ENCODE data around the gene MGST1.

Gene MGST1, protein sequence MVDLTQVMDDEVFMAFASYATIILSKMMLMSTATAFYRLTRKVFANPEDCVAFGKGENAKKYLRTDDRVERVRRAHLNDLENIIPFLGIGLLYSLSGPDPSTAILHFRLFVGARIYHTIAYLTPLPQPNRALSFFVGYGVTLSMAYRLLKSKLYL

DNA sequence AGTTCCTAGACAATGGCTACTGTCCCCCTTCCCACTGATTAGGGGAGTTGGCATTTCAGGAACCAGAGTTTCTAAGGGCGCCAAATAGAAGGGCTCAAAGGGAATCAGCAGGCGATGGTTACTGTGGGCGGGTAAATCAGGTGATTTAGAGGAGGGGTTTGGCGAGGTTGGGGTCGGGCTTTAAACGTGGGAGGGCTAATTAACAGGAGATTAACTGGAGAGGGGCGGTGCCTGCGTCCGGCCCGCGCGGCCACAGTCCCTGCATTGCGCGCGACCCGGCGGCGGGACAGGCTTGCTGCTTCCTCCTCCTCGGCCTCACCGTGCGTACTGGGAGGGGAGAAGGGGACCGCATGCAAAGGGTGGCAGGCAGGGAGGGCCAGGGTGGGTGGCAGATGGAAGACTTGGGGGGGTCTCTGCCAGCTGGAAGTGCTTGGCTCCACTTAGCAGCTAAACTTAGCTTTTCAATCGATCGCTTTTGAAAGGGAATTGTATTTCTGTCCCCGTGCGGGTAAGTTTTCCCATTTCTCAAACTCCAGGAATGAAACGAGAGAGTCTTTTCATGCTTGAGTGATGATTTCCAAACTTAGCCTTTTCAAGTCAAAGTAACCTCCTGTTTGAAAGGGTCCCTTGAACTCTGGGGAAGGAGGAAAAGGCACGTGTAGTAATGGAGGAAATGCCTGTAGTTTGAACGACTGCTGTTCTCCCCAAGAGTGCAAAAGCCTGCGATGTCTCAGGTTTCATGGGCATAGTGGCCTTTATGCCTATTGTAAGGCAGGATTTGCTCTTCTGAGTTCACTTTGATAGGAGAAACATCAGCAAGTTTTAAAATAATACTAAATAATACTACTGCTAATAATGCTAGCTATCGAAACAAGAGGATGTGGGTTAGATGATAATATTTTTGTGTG lies at the start of gene MGST1:
TSS of gene MGST1 (plus strand) at position 255 of the 908 bp plus-strand sequence. CDS start 6,608 bp downstream, outside the sequence.
- no peak for DNase-seq (ENCODE audit: low read depth in 3 of 3, low spot score in 1 of 3)

DNA sequence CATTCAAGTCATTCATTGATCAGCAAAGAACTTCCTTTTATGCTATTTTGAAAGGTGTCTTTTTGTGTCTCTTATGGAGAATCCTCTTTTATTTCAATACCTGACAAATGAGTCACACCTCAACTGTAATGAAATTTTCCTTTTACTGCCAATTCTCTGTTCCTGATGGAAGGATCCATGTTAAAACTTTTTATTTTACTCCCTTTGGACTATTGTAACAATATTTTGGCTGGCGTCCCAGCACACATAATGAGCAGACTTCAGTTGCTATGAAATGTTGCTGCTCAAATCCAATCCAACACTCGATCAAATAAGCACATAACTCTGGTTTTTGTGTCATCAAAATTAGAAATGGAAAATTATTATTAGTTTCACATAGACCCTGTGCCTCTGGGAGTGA lies 48.0 kb upstream of the MGST1 start:
- no peak for DNase-seq (ENCODE audit: low read depth in 3 of 3, low spot score in 1 of 3)

DNA sequence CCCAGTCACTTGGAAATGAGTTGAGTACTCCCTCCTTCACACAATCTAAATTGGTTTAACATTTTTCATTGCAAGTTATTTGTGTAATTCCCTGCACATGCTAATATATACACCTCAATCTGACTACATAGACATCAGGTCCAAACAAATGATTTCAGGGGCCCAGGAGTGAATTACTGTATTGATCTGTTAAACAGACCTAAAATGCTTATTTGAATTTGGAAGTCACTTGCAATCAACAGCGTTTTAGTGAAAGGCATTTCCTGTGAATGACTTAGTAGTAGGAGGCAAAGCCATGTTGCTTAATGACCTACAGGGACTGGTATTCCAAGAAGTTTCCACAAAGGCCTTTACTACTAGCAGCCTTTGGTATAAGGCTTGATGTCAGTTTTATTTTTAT lies 47.3 kb upstream of the MGST1 start:
- no peak for DNase-seq (ENCODE audit: low read depth in 3 of 3, low spot score in 1 of 3)

DNA sequence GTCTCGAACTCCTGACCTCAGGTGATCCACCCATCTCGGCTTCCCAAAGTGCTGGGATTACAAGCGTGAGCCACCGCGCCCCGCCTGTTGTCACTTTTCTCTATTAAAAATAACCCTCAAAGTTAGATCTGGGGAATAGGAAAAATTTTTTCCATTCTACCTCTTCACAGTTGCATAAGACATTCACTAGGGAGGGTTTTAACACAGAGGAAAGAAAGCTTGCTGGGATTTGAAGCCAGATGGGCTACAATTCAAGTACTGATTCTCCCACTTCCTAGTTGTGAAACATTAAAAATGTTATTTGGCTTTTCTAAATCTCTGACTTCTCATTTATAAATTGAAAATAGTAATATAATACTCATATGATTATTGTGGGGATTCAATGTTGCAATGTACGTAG lies 46.7 kb upstream of the MGST1 start:
- no peak for DNase-seq (ENCODE audit: low read depth in 3 of 3, low spot score in 1 of 3)

DNA sequence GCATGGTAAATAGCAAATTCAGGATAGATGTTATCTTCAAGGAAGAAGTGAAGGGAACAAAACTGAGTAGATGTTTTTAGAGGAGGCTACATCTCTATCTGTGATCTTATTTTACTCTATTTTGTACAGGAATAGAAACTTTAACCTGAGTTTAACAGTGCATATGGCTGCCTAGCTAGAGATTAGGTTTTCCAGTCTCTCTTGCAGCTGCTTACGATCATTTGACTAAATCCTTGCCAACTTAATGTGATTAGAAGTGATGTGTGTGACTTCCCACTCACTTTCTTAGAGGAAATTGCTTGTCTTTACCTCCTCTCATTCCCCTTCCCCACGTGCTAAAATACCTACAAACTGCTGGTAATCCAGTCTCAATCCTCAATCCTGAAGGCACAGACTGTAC lies 43.5 kb upstream of the MGST1 start:
- no peak for DNase-seq (ENCODE audit: low read depth in 3 of 3, low spot score in 1 of 3)

DNA sequence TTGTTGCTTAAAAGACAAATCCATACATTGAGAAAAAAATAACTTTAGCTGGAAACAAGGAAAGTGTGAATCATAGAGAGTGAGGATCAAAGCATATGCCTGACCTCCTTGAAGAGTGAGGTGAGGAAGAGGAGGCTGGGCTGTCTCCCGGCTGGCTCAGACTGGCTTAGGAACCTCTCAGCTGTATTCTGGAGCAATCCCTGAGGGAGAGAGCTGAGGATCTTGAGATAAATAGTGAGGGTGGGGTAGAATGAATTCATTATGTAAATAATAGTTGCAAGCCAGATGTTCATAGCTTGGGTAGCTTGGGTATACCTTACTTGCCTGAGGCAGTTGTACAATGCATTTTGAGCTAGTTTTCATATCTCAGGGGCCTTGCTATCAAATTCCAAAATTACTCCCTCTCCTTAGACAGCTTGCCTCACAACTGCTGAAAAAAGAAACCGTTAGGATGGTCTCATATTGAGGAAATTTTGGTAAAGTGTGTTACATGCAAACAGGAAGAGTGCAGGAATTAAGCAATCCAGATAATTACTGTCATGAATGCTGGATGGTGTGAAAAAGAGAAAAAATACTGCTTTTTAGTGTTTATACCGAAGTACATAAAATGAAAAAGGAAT lies 39.5 kb upstream of the MGST1 start:
- DNase-seq (ENCODE audit: low read depth in 3 of 3, low spot score in 1 of 3), result no peak

DNA sequence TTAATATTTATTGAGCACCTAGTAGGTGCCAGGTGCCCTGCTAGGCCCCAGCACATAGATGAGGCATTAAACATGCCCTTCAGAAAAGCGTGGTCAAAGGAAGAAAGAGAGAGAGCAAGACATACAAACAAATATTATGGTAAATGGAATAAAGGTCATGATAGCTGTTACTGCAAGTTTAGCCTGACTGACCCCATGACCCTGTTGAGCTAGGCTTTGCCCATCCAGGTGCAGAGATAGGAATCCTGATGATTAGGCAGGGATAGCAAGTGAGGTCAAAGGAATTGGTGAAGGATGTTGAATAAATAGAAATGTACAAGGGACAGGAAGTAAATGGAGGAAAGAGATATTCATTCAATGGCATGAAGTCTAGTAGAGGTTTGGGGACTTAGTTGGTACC lies 36.5 kb upstream of the MGST1 start:
- DNase-seq (ENCODE audit: low read depth in 3 of 3, low spot score in 1 of 3), result no peak

DNA sequence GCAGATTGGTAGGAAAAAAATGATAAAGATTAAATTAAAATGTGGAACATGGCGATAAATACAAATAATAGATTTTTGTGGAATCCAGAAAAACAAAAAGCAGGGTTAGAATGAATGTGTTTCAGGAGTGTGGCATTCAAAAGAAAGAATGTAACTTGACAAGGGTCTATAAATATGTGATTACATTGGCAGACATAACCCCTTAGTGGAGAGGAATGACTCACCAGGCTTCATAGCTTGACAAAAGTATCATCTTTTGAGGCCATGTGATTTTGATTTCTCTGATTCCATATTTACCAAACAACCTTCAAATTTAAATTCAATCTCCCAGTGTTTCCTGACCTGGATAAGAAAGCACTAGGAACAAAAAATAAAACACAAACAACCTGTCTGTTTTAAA lies 24.4 kb upstream of the MGST1 start:
- DNase-seq (ENCODE audit: low read depth in 3 of 3, low spot score in 1 of 3), result no peak

DNA sequence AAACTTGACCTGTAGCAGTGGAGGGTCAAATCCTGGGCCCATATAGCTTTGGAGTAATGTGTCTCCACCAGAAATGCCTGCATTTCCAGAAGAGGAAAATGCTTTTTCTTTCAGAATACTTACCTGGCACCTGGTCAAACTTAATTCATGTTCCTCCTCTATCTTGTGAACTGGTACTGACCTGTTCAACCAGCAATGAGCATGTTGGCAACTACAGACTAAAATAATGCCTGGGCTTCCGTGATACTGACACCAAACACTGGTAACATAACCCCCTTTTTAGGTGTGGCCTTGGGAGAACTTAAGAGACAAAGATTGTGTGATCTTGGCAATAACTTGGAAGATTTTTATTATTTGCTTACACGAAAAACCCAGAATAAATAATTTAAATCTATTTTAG lies 23.8 kb upstream of the MGST1 start:
- no peak for DNase-seq (ENCODE audit: low read depth in 3 of 3, low spot score in 1 of 3)

DNA sequence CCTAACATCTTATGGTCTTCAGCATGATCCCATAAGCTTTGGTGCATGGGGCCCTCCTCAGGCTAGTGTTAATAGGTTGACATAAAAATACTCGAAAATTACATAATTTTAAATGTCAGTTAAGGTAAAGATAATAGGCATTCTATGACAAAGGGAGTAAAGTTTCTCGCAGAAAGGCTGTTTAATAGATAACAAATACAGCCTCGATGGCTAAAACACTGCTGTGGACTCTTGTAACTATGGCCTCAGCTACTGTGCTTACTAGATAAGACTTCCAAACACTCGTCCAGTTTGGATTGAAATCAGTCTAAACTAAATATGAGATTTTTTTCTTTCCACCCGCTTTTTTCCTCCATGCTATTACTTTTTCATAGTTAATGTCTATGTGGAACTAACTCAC lies 23.2 kb upstream of the MGST1 start:
- DNase-seq (ENCODE audit: low read depth in 3 of 3, low spot score in 1 of 3), result no peak

DNA sequence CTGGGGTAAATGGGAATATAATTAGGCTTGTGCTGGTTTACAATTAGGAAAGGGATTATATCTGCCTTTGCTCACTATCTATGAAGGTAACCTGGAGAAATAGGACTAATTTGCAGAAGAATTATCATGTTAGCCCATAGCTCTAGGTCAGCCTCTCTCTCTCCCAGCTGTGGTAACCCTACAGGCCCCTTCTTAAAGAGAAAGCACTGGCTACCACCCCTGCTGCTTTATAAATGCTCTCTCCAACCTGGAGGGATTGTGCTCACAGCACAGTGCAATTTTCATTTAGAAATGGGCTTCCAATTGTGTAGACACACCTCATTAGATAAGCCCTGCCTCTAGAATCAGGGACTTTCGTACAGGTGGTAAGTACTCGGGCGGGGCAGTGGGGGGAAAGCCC lies 22.7 kb upstream of the MGST1 start:
- DNase-seq (ENCODE audit: low read depth in 3 of 3, low spot score in 1 of 3), result no peak

DNA sequence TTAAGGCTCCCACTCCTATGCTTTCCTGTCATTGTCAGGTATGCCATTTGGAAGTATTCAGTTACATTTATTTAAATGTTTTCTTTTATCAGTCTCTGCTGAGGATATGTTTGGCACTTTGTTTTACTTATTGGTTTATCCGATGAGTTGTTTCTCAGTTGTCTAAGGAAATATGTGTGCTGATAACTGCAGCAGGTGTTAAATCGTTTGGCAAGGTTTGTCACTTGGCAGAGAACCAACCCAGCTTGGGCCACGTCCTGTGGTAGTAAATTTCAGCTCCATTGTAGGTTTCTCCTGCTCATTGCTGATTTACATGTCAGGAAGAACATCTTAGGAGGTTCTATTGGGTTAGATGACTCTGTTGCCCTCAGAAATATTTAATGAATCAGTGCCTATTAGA lies 22.0 kb upstream of the MGST1 start:
- DNase-seq (ENCODE audit: low read depth in 3 of 3, low spot score in 1 of 3), result no peak

DNA sequence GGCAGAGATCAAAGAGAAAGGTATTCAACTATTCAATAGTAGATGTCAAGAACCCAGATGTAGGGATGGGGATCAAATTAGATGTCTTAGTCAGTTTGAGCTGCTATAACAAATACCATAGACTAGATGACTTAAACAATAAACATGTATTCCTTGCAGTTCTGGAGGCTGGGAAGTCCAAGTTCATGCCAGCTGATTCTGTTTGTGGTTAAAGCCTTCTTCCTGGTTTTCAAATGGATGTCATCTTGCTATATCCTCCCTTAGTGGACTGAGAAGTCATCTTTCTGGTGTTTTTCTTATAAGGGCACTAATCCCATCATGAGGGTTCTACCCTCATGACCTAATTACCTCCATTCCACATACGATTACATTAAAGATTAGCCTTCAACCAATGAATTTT lies 19.5 kb upstream of the MGST1 start:
- no peak for DNase-seq (ENCODE audit: low read depth in 3 of 3, low spot score in 1 of 3)

DNA sequence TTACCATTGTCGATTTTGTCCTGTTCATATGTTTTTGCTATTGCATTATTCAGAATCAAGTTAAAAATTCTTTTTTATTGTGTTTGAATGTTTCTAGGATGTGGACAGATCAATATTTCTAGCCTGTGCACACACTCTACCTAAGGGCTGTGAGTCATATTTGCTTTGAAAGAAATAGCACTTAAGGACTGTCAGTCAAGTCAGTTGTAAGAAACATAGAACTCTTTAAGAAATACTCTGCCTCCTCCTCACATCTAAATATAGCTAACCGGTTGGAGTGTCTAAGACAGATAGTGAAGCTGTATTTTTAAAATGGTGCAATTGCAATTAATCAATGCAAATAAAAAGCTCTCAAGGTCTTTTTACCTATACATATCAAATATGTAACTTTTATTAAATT lies 17.9 kb upstream of the MGST1 start:
- DNase-seq (ENCODE audit: low read depth in 3 of 3, low spot score in 1 of 3), result no peak

DNA sequence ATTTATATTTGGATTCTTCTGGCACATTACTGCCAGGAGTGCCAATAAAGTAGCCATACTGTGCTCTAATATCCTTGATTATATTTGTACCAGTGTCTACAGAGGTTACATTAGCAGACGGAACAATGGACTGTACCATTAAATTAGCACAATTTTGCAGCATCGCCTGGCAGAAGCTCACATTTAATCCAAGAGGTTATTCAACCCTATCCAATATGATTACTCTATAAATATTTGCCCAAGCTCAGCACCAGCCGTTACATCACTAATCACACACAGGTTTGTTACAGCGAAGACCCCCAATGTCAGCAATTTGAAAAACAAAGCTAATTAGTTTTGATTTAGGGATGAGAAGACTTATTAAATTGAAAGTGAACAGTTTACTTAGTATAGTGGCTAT lies 16.9 kb upstream of the MGST1 start:
- DNase-seq (ENCODE audit: low read depth in 3 of 3, low spot score in 1 of 3), result no peak

DNA sequence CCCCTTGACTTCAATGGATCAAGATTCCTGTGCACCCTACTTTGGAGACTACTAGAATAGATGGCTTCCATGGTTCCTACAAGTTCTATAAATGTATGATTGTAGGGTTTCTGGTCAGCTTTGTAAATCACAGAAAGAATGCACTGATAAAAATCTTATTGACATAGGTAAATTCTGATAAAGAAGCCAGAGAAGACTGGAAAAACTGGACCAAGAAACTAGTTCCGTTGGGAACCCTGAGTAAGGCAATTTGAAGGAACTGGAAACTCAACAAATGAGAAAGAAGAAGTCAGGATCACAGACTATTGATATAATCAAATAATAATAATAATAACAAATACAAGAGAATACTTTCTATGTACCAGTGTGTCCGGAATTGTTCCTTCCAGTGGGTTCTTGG lies 15.4 kb upstream of the MGST1 start:
- DNase-seq (ENCODE audit: low read depth in 3 of 3, low spot score in 1 of 3), result no peak

DNA sequence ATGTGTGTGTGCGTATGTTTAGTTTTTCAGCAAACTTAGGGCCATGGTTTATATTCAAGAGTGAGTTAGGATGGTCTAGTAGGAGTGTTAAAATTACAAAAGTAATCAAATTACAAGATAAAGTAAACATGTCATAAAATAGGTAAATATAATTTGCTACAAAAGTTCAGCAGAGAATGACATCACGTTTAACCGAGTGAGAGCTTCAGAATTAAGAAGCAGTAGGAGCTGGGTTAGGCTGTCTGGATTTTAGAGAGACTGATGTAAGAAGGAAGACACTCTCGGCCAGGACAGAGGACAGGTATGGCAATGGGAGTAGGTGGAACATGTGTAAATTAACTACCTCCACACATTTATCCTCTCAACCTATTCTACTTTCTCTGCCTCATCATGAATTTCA lies 11.6 kb upstream of the MGST1 start:
- DNase-seq (ENCODE audit: low read depth in 3 of 3, low spot score in 1 of 3), result no peak

DNA sequence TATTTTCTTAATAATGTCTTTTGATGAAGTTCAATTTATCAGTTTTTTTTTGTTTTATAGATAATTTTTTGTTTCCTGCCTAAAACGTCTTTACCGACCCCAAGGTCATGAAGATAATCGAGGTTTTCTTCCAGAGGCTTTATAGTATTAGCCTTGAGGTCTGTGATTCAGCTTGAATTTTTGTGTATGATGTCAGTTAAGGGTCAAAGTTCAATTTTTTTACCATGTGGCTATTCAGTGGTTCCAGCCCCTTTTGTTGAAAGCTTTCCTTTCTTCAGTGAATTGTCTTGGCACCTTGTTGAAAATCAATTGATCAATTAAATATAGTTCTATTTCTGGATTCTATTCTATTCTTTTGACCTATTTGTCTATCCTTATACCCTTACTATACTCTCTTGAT lies 3.2 kb upstream of the MGST1 start:
- no peak for DNase-seq (ENCODE audit: low read depth in 3 of 3, low spot score in 1 of 3)

DNA sequence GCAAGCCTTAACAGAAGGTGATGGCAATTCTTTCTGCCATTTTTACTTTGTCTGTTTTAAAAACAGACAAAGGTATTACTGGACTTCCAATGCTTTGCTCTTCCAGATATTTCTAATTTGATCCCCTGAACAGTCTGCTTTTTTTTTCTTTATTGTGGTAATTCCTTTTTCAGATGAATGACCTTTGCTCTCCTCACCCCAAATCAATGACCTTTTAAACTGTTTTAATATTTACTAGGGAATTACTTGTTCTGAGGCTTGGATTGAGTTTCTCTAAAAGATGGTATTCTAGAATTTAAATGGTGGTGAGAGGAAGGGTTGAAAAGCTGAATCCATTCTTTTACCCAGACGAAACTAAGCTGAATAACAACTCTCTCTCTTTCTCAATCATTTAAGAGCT lies 2.3 kb upstream of the MGST1 start:
- no peak for DNase-seq (ENCODE audit: low read depth in 3 of 3, low spot score in 1 of 3)

DNA sequence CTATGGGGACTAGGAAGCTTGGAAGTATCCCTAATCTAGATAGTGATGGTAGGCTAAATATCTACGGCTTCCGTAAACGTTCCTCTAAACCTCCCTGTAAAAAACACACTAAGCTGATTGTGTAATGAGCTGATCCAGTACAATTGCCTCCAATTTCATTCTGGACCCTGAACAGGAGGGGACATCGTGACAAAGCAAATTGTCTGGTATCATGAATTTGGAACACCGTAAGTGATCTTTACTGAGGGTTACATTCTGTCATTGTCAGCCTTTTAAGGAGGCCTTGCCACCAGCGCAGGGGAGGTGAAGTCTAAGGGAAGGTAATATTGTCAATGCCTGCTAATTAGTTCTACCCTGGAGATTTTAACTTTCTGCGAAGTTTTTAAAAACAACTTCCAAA lies 487 bp upstream of the MGST1 start:
- no peak for DNase-seq (ENCODE audit: low read depth in 3 of 3, low spot score in 1 of 3)

DNA sequence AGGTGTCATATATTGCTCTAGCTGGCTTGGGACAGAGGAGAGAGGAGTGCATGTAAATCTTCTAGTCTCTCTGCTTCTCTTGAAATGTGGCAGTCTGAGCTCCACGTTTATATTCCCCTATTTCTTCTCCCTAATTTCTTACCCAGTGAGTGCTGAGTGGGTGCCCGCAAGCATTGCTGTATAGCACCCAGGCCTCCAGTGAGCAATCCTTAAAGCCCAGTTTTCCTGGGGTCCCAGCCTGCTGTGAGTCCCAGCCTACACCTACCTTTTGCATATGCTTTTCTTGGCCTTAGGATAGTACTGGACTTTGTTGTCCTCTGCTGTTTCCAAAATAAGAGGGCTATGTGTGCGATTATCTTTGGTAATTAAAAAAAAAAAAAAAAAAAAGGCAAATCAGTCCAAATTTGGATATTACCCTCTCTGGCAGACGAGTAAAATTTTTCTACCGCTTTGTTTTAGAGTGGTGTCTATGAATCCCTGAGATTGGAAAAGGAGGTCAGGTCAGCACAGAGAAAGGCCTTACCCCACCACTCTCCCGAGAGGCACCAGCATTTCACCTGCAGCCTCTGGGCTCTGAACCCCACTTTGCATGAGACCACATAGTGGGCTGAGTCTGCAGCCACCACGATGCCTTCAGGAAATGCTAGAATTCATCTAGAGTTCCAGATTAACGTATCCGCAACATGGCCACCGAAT lies 1.1 kb downstream of the MGST1 start:
- DNase-seq (ENCODE audit: low read depth in 3 of 3, low spot score in 1 of 3), result no peak

DNA sequence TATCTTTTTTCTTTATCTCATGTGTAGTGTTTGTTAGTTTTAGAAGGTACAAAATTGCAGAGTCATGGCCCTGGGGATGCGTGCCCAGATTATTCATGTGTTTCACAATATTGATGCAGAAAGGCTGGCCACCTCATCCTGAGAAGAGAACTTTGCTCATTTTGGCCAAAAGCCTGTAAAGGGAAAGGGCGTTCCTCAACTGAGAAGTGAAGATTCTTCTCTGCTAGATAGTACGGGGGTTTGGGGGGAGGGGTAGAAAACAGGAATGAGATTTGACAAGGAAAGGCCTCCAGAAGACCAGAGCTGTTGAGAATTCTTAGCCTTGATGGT lies 1.7 kb downstream of the MGST1 start:
- DNase-seq (ENCODE audit: low read depth in 3 of 3, low spot score in 1 of 3), result no peak

Measured in stimulated activated CD4-positive, alpha-beta T cell treated with anti-CD3 and anti-CD28 coated beads, TNF-alpha, amount 100 ng/mL, for 1 hour (primary cell).